Measurements from ENCODE around the gene SH3RF2. TPM values are rescaled to one million over a fixed set of nuclear protein-coding genes. Genes with fewer than 3 reads are reported as not detected.

Gene SH3RF2
- total RNA-seq, 6 experiments from 2014 or later: 0.43 to 1.7 (median 0.66) TPM

- Mint-ChIP-seq H3K27me3 (ENCODE audit: insufficient read depth) (peaks cover 24% of the 10 kb centered on the region), H3K27ac (no peak overlapping the region), H3K4me3 (no peak overlapping the region), H3K36me3 (ENCODE audit: low read depth) (no peaks in the 10 kb centered on the region), H3K9me3 (no peaks in the 10 kb centered on the region), H3K4me1 (ENCODE audit: low read depth) (peaks cover 11% of the 10 kb centered on the region)
- no peak for TF ChIP-seq CTCF (IDR thresholded peaks at IDR 0.05)
- no peak for DNase-seq
These were observed 146.4 kb downstream of the SH3RF2 start for GRCh38 chr5:146082798-146083197.

- Mint-ChIP-seq H3K4me3 (no peak overlapping the region), H3K36me3 (ENCODE audit: low read depth) (no peaks in the 10 kb centered on the region), H3K27me3 (ENCODE audit: insufficient read depth) (peaks cover 13% of the 10 kb centered on the region), H3K27ac (no peak overlapping the region), H3K4me1 (ENCODE audit: low read depth) (peaks cover 10% of the 10 kb centered on the region), H3K9me3 (no peaks in the 10 kb centered on the region)
- TF ChIP-seq CTCF (IDR thresholded peaks at IDR 0.05): no peak
- DNase-seq: no peak
These were observed 148.0 kb downstream of the SH3RF2 start for GRCh38 chr5:146084376-146084775.

GRCh38 chr5:146088098-146088497, 151.7 kb downstream of the SH3RF2 start:
- no peak overlapping the region for H3K27ac Mint-ChIP-seq
- TF ChIP-seq CTCF (IDR thresholded peaks at IDR 0.05): no peak
- no peak for DNase-seq
- H3K4me1 Mint-ChIP-seq (ENCODE audit: low read depth): peaks cover 6% of the 10 kb centered on the region
- H3K27me3 Mint-ChIP-seq (ENCODE audit: insufficient read depth): no peaks in the 10 kb centered on the region
- H3K36me3 Mint-ChIP-seq (ENCODE audit: low read depth): no peaks in the 10 kb centered on the region
- H3K4me3 Mint-ChIP-seq: no peak overlapping the region
- H3K9me3 Mint-ChIP-seq: no peaks in the 10 kb centered on the region

- no peaks in the 10 kb centered on the region for H3K27me3 Mint-ChIP-seq (ENCODE audit: insufficient read depth)
- no peak overlapping the region for H3K4me3 Mint-ChIP-seq
- peaks cover 6% of the 10 kb centered on the region for H3K4me1 Mint-ChIP-seq (ENCODE audit: low read depth)
- no peaks in the 10 kb centered on the region for H3K36me3 Mint-ChIP-seq (ENCODE audit: low read depth)
- DNase-seq: no peak
- H3K9me3 Mint-ChIP-seq: no peaks in the 10 kb centered on the region
- no peak overlapping the region for H3K27ac Mint-ChIP-seq
- no peak for TF ChIP-seq CTCF (IDR thresholded peaks at IDR 0.05)
These were observed 152.9 kb downstream of the SH3RF2 start for GRCh38 chr5:146089287-146089686.

GRCh38 chr5:146091881-146092280, 155.5 kb downstream of the SH3RF2 start:
- Mint-ChIP-seq H3K27ac (no peak overlapping the region), H3K27me3 (ENCODE audit: insufficient read depth) (no peaks in the 10 kb centered on the region), H3K9me3 (no peaks in the 10 kb centered on the region), H3K36me3 (ENCODE audit: low read depth) (no peaks in the 10 kb centered on the region), H3K4me3 (no peak overlapping the region), H3K4me1 (ENCODE audit: low read depth) (peaks cover 6% of the 10 kb centered on the region)
- TF ChIP-seq CTCF (IDR thresholded peaks at IDR 0.05): no peak
- no peak for DNase-seq

GRCh38 chr5:146098047-146098446, 161.7 kb downstream of the SH3RF2 start:
- Mint-ChIP-seq H3K4me1 (ENCODE audit: low read depth) (no peaks in the 10 kb centered on the region), H3K4me3 (no peak overlapping the region), H3K27me3 (ENCODE audit: insufficient read depth) (no peaks in the 10 kb centered on the region), H3K27ac (no peak overlapping the region), H3K36me3 (ENCODE audit: low read depth) (no peaks in the 10 kb centered on the region), H3K9me3 (no peaks in the 10 kb centered on the region)
- no peak for DNase-seq
- TF ChIP-seq CTCF (IDR thresholded peaks at IDR 0.05): no peak

All from HFFc6 (cell line).